KOPT-K1 (cell line): ENCODE results near the gene KCND1.

Experiments
- H3K27ac ChIP-seq: fragments of 200-600 bp; sonication (generic); 2 replicates; pipeline ENCODE4 v1.5.1; 2016; ENCODE audit warnings: antibody characterized with exemption, mild to moderate bottlenecking, low read depth, low read length; ENCODE audit not compliant: poor library complexity, severe bottlenecking
- H3K36me3 ChIP-seq: fragments of 200-600 bp; sonication (generic); 2 replicates; pipeline ENCODE4 v1.5.1; 2017; ENCODE audit warnings: antibody characterized with exemption, mild to moderate bottlenecking, low read length, moderate library complexity; ENCODE audit not compliant: insufficient read depth
- H3K9me3 ChIP-seq: fragments of 200-600 bp; sonication (generic); 2 replicates; pipeline ENCODE4 v1.5.1; 2017; ENCODE audit warnings: antibody characterized with exemption, low read length, mild to moderate bottlenecking; ENCODE audit not compliant: insufficient read depth, poor library complexity, severe bottlenecking

Gene KCND1

DNA sequence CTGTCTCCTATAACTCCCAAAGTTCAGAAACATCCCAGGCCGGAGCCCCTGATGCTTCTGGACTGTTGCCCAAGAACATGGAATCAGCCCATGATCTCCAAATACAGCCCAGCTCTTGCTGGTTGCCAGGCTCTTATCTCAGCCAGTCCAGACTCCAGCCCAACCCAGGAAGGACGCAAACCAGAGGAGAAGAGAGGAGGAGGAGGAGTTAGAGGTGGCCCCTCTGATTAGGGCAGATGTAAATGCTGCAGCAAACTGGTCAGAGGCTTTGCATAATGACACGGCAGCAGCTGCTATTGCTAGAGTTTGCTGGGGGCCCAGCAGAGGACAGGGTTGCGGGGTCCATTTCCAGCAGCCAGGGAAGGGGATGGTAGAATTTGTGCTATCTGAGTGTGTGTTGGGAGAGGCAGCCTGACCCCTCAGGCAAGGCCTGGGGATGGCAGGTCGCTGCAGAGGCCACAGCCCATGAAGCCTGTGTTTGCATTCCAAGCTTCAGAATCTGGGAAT, 10.0 kb downstream of the KCND1 start:
- Histone ChIP-seq H3K9me3 (no peaks in the 10 kb centered on the region), H3K27ac (no peak overlapping the region), H3K36me3 (no peaks in the 10 kb centered on the region; the same call in 1 of the 2 replicates)

DNA sequence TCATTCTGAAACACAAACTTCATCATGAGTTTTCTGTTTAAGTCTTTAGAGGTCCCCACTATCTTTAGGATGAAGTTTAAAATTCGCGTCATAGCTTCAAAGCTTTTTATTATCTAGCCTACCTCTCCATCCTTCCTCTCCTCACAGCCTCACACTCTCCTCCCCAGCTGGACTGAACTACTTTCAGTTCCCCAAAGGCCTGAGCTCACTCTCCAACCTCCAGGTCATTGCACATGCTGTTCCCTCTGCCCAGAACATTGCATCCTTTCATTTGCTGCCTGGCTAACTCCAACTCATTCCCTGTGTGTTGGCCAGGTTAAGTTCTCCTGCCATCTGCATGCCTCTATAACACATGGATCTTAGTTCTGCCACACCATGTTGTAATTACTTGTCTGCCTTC, 11.4 kb downstream of the KCND1 start:
- Histone ChIP-seq H3K36me3 (peaks cover 6% of the 10 kb centered on the region), H3K27ac (no peak overlapping the region), H3K9me3 (no peaks in the 10 kb centered on the region)

DNA sequence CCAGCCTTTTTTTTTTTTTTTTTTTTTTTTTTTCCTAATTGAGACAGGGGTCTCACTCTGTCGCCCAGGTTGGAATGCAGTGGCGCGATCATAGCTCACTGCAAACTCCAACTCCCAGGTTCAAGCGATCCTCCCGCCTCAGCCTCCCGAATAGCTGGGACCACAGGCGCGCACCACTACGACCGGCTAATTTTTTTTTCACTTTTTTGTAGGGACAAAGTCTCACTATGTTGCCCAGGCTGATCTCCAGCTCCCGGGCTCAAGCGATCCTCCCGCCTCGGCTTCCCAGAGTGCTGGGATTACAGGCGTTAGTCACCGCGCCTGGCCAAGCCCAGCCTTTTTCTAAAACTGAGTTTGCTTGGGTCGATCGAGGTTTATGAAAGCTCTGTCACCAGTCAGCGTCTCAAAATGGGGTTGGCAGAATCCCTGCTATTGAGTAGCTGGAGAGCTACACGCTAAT, 13.0 kb downstream of the KCND1 start:
- no peaks in the 10 kb centered on the region for H3K9me3 ChIP-seq
- peak overlapping the region; percentile 88 for H3K27ac ChIP-seq
- peaks cover 20% of the 10 kb centered on the region for H3K36me3 ChIP-seq

DNA sequence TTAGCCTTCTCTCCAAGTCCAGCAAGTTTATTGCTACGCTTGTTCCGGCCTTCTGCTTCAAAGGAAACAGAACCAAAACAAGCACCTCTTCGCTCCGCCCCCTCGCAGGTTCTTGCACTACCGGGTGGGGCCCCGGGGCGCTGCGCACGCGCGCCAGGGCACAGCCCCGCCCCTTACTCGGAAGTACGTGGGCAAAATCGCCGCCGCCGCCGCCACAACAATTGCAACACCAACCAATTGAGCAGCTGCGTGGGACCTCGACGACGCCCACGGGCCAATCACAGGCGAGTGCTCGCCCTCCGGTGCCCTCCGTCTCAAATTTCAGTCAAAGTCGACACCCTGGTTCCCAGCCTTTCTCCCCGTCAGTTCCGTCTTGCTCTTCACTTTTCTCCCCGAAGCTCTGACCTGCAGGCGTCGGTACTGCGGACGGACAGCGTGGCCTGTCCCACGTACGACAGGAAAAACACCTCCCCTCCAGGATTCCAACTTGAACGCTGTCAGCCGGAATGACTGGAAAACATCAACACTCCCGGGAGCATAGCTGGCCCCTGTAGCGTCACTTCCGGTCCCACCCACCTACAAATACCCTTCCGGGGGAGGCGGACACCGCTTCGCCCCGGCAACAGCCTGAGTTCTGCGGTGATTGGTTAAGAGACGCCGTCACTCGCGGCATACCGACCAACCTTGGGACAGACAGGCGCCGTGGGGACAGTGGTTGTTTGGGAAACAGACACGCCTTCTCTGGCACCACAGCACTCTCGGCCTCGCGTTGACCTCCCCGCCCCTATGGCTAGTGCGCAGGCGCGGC, 13.6 kb downstream of the KCND1 start:
- peaks cover 26% of the 10 kb centered on the region for H3K36me3 ChIP-seq
- H3K27ac ChIP-seq = peak overlapping the region; percentile 88
- no peaks in the 10 kb centered on the region for H3K9me3 ChIP-seq

DNA sequence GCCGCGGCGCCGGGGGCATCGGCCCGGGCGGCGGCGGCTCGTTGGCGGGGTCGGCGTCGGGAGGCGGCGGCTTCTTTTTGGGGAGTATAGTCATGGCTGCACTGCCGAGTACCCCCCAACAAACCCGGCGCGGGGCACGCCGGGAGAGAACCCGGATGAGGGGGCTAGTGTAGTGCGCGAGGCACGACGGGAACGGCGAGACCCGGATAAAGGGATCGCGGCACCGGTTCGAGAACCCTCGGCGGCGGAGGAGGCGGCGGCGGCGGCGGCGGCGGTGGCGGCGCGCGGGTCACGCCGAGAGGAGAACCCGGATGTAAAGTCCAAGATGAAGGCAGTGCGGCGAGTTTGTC, 14.2 kb downstream of the KCND1 start, which contains the start of gene OTUD5:
TSS of gene OTUD5 (minus strand) at position 131 of the 350 bp plus-strand sequence. CDS start at position 94, 37 bp downstream.
- H3K27ac ChIP-seq = peak within 1 kb of the TSS; percentile 88
- H3K36me3 ChIP-seq = peaks cover 31% of the 10 kb centered on the region
- H3K9me3 ChIP-seq = no peaks in the 10 kb centered on the region

DNA sequence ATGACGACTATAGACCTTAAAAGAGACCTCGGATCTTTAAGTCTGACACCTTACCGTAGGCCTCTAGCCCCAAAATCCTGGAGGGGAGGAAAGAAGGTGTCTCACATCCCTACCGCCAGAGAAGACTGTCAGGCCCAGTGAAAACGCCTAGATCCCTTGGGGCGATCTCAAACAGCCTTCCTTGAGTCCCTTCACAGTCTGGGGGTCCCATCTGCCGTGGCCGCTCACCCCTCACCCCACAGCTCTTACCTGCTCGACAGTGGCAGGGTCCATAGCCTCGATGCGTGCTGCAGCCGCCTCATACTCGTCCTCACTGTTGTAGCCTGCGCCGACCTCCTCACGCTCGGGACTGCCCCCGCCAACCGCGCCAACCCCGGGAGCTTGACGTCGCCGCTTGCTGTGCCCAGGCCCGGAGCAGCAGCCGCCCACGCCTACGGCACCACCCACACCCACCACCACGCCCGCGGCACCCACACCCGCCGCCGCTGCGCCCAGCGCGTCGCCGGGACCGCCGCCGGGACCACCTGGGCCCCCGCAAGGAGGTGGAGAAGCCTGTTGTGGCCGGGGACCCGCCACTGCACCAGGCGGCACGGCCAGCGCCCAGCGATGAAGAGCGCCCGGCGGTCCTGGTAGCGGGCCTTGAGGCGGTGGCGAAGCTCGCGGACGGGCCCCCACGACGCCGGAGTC, 14.8 kb downstream of the KCND1 start:
- Histone ChIP-seq H3K9me3 (no peaks in the 10 kb centered on the region), H3K36me3 (peaks cover 31% of the 10 kb centered on the region), H3K27ac (peak overlapping the region; percentile 88)

DNA sequence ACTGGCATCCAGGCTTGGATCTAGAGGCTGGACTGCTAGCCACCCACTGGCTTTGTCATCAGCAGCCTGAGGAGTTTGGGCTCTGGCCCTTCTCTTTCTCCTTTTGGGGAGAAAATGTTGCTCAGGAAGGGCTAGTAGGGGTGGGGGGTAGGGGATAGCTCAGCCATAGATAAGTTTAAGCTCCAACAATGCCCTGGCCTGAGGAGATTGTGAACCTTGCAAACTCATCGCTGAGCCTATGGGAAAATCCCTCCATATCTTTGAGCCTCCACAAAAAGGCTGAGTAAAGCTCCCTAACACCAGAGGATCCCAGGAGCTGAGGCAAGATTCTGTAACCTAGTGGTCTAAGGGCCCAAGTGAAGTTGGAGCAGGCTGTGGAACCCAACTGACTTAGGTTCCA, 23.1 kb downstream of the KCND1 start:
- Histone ChIP-seq H3K27ac (no peak overlapping the region), H3K9me3 (no peaks in the 10 kb centered on the region), H3K36me3 (peaks cover 19% of the 10 kb centered on the region)

DNA sequence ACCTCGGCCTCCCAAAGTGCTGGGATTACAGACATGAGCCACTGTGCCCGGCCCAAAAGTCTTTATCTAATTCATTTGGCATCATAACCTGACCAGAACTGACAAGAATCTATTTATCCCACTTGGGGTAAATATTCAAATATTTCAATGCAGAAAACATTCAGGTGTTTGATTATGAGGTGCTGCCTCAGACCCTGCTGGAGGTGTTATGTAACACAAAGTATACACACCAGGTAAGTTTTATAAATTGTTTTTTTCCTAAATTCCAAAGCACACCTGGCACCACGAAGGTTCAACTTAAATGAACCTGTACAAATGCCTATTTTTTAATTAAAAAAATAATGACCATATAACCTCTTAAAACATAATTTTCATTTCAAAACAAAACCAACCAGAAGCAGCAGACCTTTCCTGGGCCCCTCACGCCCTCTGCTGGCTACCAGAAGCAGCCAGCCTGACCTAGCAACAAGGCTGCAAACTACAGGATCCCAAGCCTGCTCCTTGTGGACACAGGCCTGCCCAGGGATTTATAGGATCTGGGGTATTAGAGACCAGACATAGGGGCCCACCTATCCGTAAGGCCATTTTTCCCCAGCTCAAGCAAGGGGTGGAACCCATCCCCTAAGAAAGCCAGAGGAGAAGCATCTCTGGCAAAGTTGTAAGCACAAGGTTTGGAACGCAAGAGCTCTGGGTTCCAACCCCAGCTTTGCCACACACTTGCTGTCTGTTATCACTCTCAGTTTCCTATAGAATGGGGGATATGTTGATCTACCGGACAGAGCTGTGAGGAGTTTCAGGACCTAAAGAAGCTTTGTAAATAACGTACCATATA, 25.9 kb downstream of the KCND1 start:
- Histone ChIP-seq H3K27ac (no peak overlapping the region), H3K9me3 (no peaks in the 10 kb centered on the region)

DNA sequence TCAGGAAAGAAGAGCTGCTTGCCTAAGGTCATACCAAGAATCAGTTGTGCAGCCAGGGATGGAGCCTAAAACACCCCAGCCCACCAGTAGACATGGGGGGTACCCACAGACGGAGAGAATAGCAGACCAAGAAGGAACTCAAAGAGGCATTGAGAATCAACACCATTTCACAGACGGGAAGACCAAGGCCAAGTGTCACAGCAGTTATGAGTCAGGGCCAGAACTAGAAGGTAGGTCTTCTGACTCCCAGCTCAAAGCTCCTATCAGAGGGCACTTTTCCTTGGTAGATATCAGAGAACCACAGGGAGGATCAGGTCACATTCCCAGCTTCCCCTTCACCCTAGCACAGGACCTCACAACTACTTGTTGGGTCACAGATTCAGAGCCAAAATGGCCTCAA, 28.7 kb downstream of the KCND1 start:
- Histone ChIP-seq H3K27ac (no peak overlapping the region), H3K36me3 (peaks cover 32% of the 10 kb centered on the region), H3K9me3 (no peaks in the 10 kb centered on the region)

More for the DNA sequence above, 25.9 kb downstream of the KCND1 start:
- H3K36me3 ChIP-seq = peaks cover 23% of the 10 kb centered on the region

DNA sequence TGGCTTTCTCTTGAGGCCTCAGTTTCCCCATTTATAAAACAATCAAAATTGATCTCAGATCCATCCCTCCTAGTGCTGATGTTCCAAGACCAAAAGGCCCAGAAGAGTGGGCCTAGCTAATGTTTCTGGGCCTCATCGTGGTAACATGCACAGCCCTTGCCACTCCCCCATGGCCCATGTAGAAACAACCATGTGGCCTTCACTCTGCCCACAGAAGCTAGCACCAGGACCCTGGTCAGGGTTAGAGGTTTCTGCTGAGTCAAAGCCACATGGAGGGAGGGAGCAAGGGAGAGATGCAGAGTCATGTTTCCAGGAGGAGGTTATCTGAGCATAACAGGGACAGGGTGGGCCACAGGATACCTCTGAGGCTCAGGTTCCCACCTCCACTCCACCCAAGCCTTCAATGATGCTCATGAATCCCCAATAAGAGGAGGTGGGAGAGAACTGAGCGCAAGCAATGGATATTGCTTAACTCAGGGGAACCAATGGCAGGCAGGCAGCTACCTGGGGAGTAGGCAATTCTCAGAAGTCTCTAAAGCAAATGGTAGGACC, 31.2 kb downstream of the KCND1 start:
- peaks cover 33% of the 10 kb centered on the region for H3K36me3 ChIP-seq
- no peak overlapping the region for H3K27ac ChIP-seq
- no peaks in the 10 kb centered on the region for H3K9me3 ChIP-seq

DNA sequence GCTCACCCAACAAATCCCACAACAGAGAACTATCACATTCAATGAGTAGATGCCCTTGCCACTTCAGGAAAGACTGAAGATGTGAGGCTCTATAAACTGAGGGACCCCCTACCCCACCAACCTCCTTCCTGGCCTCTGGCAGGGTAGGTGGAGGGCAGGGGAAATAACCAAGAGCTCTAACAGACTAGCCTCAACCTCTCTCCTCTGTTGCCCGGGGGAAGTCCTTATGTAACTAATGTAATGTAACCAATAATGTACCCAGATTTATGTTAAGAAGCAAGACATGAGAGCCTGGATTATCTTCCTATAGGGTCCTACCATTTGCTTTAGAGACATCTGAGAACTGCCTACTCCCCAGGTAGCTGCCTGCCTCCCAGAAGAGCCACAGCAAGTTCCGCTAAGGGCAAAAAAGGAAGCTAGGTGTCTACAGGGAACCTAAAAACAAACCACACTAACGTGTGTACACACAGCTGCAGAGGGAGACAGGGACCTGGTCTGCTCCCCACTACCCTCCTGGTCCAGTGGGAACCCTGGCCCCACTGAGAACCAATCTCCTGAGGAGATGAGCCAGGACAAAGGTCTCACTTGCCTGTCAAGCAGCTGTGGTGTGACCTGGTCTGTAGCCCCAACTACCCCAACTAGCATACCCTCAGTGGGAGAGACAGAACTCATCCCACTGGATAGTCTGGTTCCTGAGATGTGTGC, 32.0 kb downstream of the KCND1 start:
- Histone ChIP-seq H3K27ac (no peak overlapping the region), H3K9me3 (no peaks in the 10 kb centered on the region), H3K36me3 (peaks cover 41% of the 10 kb centered on the region)

DNA sequence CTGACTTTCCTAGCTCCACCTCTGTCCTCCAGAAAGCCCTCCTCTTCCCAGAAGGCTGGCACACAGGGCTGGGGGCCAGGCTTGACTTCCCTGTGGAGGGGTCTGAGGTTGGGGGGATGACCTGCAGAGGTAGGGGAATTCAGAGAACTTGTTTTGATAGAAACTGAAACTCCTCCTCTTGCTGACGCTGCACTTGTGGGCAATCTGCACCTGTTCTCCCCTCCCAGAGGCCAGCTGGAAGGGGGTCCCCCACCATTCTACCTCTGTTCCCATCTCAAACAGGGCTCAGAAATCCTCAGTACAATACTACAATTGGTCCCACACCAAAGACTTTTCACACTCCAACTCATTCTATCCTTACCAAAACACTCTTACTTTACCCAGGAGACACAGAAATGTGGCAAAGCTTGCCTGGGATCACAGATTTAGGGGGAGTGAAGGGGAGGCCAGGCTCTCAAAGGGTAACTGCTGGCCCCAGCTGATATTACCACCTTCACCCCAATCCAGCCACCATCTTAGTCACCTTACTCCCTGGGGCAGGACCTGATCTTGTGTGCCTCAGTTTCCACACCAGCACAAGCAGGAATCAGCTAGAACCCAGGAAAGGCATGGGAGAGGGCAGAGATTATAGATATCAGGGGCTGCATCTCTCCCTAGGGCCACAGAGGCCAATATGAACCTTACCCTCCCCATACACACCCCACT, 32.8 kb downstream of the KCND1 start:
- Histone ChIP-seq H3K27ac (no peak overlapping the region), H3K9me3 (no peaks in the 10 kb centered on the region), H3K36me3 (peaks cover 43% of the 10 kb centered on the region)

DNA sequence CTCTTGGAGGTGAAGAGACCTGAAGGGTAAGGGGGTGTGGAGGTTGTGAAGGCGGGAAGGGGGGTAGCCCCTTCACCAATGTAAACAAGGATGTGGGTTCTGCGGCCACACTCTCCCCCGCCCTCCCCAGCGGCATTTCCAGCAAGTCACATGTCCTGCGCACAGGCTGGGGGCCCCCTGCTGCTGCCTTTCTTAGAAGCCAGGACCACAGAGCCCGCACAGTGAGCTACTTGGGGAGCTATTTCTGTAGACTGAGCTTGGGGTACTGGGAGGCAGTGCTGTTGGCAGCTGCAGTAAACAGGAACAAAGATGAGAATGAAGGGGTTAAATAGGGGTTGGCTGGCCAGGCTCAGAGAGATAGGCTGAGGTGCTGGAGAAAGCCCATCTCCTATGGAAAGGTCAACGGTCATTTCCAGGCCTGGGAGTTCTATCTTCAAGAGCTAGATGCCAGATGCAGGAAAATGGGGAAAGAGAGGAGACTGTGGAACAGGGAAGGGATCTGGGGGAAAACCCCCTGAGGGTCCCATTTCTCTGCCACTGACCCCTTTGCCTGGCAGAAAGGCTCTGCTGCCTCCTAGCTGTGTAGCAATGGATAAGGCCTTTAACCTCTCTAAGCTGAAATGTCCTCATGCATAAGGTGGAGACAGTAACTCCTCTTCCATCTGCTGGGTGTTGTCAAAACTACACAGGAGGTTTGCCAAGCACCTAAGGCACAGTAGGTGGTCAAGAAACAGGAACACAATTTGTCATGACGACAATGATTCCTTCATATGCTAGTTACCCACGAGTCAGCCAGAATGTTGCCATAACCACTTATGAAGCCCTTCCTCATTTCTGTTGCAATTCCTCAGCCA, 34.4 kb downstream of the KCND1 start:
- Histone ChIP-seq H3K36me3 (peaks cover 35% of the 10 kb centered on the region), H3K27ac (peak overlapping the region; percentile 49), H3K9me3 (no peaks in the 10 kb centered on the region)
